NCI-H2081 (cell line): ENCODE results near the gene BABAM2.
"Not testable (repeated sequence)": the region's sequence is repeated elsewhere in the genome, so short reads cannot be mapped to it uniquely, and the experiment has no call there.

Experiments
- DNase-seq, 2 experiments: peaks; one replicate each; lab custom pipeline; 2025; lab: John Stamatoyannopoulos, UW

Gene BABAM2

DNA sequence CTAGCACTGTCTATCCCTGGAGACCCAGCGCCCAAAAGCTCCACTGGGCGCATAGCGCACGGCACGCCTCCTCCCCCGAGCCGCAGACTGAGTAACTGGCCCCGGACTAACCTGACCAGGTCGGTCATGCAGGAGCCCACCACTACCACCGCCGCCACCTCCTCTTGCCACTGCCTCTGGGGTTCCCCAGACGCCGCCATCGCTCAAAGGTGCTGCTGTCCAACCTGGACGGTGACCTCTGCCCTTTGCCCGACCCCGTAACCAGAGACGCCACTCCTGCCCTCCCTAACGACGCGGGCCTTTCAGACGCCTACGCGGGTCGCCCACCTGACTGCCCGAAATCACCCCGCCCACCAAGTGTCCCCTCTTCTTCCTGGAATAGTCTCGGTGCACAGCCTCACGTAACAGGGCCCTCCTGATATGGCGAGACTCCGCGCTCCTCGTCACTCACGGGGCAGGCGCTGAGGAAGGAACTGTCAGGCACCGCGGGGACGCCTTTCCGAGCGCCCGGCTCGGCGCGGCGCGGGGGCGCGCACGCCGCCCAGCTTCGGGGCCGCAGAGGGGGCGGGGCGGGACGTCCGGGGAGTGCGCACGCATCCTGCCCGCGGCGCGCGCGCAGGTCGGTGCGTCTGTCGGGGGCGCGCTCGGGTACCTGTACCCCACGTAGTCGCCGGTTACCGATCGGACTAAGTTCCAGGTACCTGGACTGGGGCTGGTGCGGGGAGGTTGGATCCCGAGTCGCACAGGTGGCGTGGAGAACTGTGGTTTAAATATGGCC lies at the start of gene BABAM2, which contains the start of gene RBKS:
Gene BABAM2, plus strand, starts transcription at position 584 of the 778 bp plus-strand sequence. CDS start 3,828 bp downstream, outside the sequence.
Gene RBKS, minus strand, starts transcription at position 242 of the 778 bp plus-strand sequence. Its CDS starts 42 bp downstream, at position 200.
- peak; percentile 90 to 91 for DNase-seq

DNA sequence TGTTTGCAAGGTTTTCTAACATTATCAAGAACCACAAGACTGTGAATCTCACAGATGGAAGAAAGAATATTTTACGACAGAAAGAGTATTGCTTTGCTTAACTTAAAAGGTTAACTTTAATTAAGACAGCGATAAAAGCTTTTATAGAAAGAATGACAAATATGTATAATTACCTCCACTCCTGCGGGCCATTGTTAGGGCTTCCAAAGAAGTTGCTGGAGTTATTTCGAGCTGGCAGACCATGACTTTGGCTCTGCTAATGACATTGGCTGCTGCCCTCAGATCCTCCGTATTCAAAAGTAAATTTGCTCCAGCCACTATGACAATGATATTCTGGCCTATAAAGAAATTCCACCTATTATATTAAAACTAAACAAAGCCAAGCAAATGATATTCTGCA lies 47.6 kb upstream of the BABAM2 start:
- DNase-seq, result no peak

DNA sequence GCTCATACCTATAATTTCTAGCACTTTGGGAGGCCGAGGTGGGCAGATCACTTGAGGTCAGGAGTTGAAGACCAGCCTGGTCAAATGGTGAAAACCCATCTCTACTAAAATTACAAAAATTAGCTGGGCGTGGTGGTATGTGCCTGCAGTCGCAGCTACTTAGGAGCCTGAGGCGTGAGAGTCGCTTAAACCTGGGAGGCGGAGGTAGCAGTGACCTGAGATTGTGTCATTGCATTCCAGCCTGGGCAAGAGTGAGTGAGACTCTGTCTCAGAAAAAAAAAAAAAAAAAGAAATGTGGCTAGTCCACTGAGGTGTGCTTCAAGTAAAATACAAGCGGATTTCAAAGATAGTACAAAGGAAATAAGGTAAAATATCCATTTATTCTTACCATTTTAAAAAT lies 46.5 kb upstream of the BABAM2 start:
- no peak for DNase-seq

DNA sequence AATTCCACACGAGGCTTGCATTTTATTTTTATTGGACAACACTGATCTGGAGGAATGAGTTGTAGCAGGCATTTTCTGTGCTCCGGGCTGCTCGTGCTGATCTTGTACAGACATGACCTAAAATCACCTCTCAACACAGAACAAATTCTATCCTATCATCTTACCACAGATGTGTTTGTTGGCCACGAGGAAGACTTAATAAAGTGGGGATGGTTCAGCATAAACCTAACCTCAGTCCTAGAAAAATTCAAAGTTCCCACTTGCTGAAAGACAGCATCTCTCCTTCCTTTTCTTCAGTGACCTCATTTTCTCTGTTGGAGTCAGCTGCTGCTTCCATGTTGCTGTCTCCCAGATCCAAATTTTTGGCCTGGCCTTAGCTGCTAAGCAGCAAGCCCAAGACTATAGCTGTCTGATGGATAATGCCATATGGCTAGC lies 45.7 kb upstream of the BABAM2 start:
- no peak for DNase-seq

DNA sequence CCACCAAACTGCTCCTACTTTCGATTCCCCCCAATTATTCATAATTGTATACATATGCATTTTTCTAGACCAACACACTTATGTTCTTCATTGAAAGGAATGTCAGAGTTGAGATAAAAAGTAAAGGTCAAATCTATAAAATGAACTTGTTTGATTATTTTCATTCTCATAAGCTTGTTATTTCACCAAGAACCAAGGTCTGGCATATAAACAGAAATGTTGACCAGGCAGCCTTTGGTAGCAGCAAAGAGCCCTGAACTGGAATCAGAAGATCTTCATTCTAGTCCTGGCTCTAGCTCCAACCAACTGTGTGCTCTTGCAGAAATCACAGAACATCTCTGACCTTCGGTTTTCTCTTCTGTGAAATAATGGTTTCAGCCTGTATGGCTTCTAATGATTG lies 43.2 kb upstream of the BABAM2 start:
- DNase-seq, result no peak

DNA sequence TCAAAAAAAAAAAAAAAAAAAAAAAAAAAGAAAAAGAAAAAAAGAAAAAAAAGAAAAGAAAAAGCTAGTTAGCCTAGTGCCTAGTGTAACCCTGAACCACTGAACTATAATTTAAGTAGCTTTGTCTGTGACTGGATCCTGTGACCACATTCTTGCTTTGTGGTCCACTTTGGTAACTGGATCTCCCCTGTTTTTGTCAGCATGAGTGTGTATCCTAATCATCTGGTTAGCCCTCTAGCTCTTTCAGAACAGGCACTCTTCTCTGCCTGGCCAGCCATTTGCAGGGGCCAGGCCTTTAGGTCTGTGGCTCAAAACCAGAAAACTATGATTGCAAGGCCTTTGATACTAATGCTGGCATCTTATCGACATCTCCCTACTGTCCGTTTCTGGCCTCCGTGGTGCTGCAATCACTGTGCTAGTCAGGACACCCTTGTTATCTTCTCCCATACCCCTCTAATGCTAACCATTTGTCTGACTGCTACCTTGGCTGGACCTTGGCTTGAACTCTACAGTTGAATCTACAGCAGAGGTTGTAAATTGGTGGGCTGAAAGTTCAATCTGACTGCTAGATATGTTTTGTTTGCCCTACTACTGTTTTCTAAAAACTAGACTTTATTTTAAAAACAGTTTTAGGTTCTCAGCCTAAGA lies 40.8 kb upstream of the BABAM2 start:
- DNase-seq, result no peak

DNA sequence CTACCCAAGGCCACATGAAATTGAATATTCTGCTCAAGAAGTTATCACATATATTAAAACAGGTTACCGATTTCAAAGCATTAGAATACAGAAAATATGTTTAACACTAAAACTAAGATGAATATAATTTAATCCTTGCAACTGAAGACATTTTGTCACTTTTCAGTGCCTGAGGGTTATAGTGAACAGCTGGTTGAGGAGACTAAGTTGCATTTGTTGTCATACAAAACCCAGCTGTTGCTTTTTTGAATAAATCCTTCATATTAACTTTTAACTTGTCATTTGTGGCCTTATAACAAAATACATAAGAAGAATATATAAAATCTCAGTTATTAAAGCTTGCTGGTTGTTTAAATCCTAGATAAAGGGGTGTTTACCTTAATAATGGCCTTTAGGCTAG lies 37.8 kb upstream of the BABAM2 start:
- DNase-seq, result no peak

DNA sequence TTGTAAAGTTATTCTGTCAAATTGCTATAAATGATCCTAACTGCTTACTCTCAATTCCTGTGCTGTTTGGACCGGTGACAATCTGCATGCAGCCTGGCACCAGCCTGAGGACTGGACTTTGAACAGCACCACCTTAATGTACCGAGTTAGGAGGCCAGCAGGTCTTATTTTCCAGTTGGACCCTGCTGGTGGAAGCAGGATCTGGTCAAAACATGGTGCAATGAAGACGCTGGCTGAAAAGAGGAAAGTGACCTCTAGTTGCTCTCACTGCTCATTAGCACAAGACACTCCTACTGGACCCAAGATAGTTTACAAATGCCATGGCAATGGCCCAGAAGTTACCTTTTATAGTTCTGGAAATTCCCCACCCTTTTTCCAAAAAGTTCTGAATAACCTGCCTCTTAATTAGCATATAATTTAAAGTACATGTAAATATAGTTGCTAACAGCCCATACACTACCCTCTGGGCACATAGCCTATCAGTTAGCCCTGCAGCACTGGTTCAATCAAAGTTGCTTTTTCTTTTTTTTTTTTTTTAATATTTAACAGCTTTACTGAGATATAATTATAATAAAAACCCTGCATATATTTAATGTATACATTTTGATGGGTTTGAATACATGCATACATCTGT lies 36.2 kb upstream of the BABAM2 start:
- no peak for DNase-seq

DNA sequence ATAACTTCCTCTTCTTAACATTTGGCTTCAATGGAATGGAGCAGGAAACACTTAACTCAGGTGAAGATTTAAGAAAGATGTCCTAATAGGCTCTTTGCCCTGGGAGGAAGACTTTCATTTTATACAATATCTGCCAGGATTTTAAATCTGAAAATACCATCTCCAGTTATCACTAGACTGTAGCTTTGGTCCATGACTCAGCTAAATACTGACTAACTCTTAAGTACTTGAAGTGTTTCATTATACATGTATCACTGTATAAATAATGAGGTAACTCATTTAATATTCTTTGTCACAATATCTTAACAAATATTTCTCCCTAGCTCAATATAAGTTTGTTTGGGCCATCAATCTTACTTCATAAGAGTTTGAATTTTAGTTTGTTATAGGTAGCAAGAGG lies 35.1 kb upstream of the BABAM2 start:
- no peak for DNase-seq

DNA sequence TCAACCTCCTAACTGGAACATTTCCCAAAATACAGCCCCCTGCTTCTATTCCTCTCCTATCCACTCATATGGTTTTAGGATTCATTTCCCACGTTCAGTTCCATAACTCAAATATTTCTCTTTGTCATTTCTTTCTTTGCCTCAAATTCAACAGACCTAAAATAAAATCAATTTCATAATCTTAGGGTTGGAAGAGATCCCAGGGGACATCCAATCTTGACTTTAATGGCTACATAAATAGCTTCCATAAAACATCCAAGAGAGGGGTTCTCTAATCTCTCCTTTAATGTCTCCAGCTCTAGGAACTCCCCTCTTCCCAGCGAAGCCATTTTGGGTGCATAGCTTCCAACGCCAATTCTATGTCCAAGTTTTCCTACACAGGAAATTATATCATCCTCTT lies 34.1 kb upstream of the BABAM2 start:
- DNase-seq, result no peak

DNA sequence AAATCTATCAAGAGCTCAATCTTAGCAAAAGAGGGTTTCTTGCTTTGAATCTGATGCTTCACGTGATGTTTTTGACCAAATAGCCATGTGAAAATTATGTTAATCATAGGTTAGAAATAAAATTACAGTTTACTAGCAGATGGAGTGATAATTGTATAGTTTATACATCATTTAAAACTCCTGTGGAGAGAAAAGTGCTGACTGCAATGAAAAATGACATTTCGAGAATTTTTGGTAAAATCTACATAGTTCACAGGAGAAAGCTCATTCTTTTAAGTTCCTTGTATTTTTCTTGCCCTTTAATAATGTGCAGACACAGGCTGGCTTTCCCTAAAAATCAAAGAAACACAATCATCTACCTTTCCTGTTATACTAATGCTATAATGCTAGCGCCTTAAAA lies 33.6 kb upstream of the BABAM2 start:
- no peak for DNase-seq

DNA sequence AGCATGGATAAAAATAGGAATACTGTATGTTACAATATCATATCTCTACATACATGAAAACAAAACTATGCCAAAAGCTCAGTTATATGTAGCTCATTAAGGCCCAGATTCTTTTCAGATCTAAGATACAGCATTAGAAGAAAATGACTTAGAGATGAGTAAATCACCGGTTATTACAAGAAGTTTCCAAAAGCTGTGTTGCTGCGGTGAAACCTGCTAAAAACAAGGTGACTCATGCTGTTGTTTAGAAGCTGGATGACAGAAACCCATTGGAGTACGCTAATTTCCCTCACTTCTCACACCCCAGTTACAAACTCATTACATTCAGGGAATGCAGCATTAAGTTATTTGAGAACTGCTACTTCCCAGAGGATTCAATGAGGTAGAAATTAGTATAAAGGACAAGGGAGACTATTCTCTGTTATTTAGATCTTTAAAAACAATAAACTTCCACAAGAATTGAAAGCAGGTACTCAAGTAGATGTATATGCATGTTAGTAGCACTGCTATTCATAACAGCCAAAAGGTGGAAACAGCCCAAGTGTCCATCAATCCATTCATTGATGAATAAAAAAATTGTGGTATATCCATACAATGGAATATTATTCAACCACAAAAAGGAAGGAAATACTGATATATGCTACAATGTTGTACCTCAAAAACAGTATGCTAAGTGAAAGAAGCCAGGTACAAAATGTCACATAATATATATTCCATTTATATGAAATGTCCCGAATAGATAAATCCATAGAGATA lies 32.9 kb upstream of the BABAM2 start:
- DNase-seq, result no peak

DNA sequence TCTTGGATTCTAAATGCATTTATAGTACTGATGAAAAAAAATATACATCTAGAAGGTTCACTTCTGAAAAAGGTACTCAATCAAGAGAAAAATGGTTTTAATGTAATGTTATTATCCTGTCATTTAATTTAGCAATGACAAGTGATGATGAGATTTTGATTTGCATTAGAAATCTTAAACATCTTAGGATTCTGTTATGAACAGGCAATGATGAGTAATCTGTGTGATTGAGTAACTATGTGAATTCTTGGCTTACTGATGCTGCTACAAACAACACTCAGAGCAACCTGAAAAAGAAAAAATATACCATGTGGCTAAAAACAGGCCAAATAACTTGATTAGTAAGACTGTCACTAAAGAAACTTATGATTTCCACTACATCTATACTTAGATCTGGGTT lies 30.4 kb upstream of the BABAM2 start:
- DNase-seq, result no peak

DNA sequence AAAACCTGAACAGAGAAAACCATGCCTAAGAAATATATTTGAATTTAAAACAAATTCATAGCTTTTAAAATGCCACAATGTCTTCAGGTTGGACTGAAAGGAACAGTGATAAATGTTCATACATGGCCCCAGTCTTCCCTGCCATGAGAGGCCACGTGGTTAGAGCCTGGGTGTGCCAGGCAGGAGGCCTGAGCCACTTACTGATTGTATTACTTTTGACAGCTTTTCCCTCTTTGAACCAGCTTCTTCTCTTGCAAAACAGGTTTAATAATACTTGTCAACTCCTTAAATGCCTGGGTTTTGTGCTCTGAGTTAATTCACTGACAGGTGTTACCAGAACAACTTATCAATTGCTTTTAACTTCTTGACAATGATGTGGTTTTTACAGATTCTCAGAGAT lies 27.4 kb upstream of the BABAM2 start:
- no peak for DNase-seq

DNA sequence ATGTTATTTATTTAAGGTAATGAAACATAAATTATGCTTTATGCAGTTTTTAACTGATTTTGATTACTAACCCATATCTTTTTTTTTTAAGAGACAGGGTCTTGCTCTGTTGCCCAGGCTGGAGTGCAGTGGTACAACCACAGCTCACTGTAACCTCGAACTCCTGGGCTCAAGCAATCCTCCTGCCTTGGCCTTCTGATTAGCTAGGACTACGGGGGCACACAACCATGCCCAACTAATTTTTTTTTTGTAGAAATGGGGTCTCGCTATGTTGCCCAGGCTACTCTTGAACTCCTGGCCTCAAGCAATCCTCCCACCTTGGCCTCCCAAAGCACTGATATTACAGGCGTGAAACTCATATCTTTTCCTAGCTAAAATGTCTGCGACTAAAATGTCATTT lies 26.6 kb upstream of the BABAM2 start:
- not testable (repeated sequence) for DNase-seq

DNA sequence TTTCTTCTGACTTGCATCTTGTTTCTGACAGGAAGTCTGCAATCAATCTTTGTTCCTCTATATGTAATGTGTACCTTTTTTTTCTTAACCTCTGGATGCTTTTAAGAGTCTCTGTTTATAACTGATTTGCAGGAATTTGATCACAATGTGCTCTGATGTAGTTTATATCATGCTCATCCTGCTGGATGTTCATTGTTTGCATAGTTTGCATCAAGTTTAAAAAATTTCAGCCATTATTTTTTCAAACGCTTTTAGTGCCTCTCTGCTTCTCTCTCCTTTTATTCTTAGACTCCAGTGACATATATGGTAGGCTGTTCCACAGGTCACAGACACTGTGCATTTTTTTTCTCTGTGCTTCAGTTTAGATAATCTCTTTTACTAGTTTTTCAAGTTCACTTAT lies 24.3 kb upstream of the BABAM2 start:
- DNase-seq, result no peak

DNA sequence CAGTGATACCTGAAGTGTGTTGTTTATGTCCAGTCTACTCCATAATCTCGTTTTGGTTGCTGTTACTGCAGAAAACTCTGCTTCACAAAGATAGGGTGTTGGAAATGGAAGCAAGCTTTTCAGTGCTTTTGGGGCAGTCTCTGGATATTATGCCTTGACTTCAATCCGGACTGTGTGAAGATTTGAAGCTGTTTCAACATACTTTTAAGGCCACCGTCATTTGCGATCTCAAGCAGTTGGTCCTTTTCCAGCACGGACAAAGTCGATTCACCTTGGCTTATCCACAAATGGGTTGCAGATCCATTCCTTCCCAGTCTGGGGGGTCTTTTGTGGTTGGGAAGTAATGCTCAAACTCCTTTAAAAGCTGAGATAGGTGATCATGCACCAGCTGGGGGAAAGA lies 20.8 kb upstream of the BABAM2 start:
- no peak for DNase-seq

DNA sequence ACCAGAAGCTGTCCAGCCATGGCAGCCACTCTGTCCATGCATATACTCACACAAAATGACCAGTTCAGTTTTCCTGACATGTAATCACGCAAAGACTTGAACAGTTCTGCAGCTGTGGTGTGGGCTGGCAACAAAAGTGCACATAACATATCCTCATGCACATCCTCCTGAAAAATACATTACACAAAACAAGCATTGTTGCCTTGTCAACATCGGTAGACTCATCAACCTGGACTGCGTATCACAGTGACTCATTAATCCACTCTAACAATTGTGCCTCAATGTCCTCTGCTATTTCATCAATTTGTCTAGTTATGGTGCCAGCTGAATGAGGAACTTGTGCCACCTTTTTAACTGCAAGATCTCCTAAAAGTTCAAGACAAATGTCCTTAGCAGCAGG lies 19.8 kb upstream of the BABAM2 start:
- DNase-seq, result no peak

DNA sequence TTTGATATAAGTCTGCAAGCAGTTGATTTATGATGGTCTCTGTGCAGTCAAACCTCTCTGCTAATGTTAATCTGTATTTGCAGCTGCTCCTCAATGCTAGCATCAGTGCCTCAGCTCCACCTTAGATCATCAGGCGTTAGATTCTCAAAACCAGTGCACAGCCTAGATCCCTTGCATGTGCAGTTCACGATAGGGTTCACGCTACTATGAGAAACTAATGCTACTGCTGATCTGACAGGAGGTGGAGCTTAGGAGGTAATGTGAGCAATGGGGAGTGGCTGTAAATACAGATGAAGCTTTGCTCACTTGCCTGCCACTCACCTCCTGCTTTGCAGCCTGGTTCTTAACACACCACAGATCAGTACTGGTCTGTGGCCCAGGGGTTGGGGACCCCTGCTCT lies 18.7 kb upstream of the BABAM2 start:
- DNase-seq, result no peak

DNA sequence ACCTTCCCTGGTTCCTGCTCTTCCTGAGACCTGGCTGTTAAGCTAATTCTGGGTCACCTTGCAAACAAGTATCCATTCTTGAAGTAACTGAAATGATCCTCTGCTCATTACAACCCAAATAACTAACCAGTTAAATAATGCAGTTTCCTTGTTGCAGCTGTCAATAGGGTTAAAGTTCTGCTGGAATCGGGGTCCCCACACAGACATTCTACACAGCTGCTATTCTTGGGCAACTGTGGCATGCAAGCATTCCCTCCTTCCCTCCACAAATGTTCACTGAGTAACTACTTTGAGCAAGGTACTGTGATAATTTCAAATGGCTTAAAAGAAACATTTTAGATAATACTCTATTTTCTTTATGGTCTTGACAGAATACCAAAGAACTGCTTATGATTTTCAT lies 17.4 kb upstream of the BABAM2 start:
- DNase-seq, result no peak

DNA sequence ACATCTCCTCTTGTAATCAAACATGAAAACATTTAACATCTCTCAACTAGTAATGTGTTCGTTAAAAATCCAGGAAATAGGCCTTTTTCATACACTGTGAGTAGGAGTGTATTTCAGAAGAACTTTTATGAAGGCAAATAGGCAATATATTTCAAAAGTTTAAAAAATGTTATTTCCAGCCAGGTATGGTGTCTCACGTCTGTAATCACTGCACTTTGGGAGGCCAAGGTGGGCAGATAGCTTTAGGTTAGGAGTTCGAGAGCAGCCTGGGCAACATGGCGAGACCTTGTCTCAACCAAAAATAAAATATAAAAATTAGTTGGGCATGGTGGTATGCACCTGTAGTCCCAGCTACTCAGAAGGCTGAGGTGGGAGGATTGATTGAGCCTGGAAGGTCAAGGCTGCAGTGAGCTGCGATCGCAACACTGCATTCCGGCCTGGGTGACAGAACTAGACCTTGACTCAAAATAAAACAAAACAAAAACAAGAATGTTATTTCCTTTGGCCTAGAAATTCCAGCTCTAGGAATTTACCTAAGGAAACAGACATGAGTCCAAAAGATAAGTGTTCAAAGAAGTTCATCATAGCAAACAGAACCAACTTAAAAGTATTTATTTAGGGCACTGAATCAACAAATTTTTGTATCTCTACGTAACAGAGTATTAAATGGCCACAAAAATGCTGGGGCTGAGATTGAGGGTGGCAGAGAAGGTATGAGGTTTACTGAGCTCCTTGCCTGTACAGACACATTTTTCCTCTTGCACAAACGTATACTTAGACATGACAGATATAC lies 15.2 kb upstream of the BABAM2 start:
- DNase-seq, result no peak

DNA sequence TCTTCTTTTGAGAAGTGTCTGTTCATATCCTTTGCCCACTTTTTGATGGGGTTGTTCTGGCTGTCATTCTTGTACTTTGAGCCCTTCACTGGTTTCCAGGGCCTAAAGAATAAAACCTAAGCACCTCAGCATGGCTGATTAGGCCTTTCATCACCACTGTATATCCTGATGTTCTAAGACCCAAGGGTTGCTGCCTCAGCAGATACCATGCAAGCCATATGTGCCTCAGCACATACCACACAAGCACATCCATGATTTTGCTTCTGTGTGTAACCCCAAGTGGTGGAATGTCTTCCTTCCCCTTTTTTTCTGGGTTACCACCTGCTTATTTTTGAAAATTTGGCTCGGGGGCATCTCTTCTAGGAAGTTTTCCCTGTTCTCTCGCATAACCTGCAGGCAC lies 11.7 kb upstream of the BABAM2 start:
- no peak for DNase-seq
